ENCODE data around the gene STXBP3. TPM values are rescaled to one million over a fixed set of nuclear protein-coding genes. Genes with fewer than 3 reads are reported as not detected.

Gene STXBP3
- polyA plus RNA-seq, 2 of the 4 experiments (the other 2 are of a cell fraction): 30.4 to 44.8 TPM

DNA sequence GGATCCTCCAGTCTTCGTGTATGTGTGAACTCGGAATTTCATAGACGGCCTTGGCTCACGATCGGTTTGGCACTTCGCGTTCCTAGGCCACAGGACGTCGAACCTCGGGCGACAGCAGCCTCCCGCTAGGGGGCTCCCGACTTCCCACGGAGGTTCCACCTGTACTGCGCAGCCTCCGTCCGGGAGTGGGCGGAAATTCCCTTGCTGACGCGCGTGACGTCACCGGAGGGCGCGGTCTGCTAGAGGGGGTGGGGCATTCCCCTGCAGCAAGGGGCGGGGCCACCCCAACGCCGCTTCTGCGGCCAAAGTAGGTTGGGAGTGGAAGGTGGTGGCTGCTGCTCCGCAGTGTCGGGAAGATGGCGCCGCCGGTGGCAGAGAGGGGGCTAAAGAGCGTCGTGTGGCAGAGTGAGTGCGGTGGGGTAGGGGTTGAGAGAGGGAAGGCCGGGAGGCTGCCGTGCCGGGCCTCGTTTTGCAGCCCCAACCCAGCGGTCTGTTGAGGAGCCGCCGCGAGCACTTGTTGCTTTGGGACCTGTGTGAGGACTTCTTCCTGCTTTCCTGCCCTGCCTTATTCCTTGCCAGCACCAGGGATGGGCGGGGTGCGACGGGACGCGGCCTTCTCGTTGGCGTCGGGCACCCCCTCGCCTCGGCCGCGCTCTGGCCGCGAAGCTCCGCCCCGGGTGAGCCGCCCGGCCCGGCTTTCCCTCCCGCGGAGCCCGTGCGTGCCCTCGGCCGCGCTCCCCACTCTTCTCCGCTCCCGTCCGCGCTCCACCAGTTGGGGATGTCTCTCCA is at the start of gene STXBP3 (continued):
- TF ChIP-seq, protein P1, sequence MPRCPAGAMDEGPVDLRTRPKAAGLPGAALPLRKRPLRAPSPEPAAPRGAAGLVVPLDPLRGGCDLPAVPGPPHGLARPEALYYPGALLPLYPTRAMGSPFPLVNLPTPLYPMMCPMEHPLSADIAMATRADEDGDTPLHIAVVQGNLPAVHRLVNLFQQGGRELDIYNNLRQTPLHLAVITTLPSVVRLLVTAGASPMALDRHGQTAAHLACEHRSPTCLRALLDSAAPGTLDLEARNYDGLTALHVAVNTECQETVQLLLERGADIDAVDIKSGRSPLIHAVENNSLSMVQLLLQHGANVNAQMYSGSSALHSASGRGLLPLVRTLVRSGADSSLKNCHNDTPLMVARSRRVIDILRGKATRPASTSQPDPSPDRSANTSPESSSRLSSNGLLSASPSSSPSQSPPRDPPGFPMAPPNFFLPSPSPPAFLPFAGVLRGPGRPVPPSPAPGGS (IDR thresholded peaks at IDR 0.05): peak; percentile 60; the same call in 1 of the 3 replicates
- TF ChIP-seq, protein P2, sequence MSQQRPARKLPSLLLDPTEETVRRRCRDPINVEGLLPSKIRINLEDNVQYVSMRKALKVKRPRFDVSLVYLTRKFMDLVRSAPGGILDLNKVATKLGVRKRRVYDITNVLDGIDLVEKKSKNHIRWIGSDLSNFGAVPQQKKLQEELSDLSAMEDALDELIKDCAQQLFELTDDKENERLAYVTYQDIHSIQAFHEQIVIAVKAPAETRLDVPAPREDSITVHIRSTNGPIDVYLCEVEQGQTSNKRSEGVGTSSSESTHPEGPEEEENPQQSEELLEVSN (IDR thresholded peaks at IDR 0.05; ENCODE audit: borderline replicate concordance, low read depth): peak; percentile 67; the same call in 1 of the 2 replicates
- TF ChIP-seq NFE2L2 (conservative IDR thresholded peaks at IDR 0.05; ENCODE audit: low read length): no peak

DNA sequence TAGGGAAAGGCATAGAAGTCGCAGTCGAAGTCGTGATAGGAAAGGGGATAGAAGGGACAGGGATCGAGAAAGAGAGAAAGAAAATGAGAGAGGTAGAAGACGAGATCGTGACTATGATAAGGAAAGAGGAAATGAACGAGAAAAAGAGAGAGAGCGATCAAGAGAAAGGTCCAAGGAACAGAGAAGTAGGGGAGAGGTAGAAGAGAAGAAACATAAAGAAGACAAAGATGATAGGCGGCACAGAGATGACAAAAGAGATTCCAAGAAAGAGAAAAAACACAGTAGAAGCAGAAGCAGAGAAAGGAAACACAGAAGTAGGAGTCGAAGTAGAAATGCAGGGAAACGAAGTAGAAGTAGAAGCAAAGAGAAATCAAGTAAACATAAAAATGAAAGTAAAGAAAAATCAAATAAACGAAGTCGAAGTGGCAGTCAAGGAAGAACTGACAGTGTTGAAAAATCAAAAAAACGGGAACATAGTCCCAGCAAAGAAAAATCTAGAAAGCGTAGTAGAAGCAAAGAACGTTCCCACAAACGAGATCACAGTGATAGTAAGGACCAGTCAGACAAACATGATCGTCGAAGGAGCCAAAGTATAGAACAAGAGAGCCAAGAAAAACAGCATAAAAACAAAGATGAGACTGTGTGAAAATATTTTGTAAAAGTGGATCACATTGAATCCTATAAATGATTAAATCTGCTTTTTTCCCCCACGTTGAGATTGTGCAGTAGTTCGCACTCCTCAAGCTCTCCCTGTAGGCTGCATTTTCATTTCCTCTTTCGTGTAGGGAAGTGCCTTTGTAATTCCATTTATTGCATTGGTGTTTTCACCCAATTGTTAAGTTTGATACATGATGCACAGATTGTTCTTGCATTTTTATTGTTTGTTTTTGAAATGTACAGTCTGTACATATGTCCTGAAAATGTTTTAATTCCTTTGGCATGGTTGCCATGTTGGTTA is 46.8 kb upstream of the STXBP3 start:
- ATAC-seq: no peak
- TF ChIP-seq MYC (IDR thresholded peaks at IDR 0.05; ENCODE audit: borderline replicate concordance, low read length) (no peak), SREBF2 (IDR thresholded peaks at IDR 0.05) (no peak), BHLHE40 (IDR thresholded peaks at IDR 0.05; ENCODE audit: low read depth, low read length) (no peak), FOXS1 (CRISPR knock-in tag; IDR thresholded peaks at IDR 0.05) (no peak), MAFK (IDR thresholded peaks at IDR 0.05; ENCODE audit: partially characterized antibody) (no peak), HDAC2 (IDR thresholded peaks at IDR 0.05) (no peak)
- TF ChIP-seq, protein P3, sequence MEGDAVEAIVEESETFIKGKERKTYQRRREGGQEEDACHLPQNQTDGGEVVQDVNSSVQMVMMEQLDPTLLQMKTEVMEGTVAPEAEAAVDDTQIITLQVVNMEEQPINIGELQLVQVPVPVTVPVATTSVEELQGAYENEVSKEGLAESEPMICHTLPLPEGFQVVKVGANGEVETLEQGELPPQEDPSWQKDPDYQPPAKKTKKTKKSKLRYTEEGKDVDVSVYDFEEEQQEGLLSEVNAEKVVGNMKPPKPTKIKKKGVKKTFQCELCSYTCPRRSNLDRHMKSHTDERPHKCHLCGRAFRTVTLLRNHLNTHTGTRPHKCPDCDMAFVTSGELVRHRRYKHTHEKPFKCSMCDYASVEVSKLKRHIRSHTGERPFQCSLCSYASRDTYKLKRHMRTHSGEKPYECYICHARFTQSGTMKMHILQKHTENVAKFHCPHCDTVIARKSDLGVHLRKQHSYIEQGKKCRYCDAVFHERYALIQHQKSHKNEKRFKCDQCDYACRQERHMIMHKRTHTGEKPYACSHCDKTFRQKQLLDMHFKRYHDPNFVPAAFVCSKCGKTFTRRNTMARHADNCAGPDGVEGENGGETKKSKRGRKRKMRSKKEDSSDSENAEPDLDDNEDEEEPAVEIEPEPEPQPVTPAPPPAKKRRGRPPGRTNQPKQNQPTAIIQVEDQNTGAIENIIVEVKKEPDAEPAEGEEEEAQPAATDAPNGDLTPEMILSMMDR (IDR thresholded peaks at IDR 0.05): no peak
- Histone ChIP-seq H3K9me3 (no peaks in the 10 kb centered on the region), H3K4me2 (no peak overlapping the region), H3K27ac (no peak overlapping the region), H3K4me1 (peaks cover 19% of the 10 kb centered on the region), H3K4me3 (no peak overlapping the region)
- no peak for FAIRE-seq
- POLR2A ChIA-PET: no interaction called here
- DNase-seq (ENCODE audit: low read depth in 1 of 2, low spot score in 1 of 2): no peak
- 92% methylated on average over 22 of the region's 22 CpGs for WGBS (ENCODE audit: missing lambda C conversion rate)
- CTCF ChIA-PET: no interaction called here

DNA sequence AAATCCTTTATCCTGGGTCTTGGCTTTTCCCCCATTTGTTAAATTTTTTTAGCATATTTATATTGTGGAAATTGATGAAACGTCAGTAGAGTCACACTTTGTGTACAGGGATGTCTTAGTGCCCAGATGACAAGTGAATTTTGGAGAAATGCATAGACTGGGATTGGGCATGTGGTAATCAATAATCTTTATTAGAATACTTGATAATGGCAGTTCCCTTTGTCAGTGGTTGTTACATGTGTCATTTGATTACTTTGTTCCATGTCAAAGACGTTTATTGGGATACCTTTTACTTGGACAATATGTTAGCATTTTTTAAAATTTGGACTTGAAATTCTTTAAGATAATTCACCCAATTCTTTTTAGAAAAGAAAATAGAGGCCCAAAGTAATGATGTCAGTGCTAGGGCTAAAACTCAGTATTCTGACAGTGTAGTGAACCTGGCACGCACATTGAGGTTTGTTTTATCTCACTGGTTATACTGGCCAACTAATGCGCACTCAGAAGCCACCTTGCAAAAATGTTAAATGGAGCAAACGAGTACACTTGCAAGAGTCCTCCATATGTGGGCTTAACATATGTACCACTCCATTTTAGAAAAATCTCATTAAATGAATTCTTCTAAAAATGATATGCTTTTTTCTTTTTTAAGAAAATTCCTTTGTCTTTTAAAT is 45.2 kb upstream of the STXBP3 start:
- 93% methylated on average over 5 of the region's 5 CpGs for WGBS (ENCODE audit: missing lambda C conversion rate)
- FAIRE-seq (no peak), ATAC-seq (no peak), DNase-seq (ENCODE audit: low read depth in 1 of 2, low spot score in 1 of 2) (no peak)
- H3K4me2 ChIP-seq: no peak overlapping the region
- H3K4me3 ChIP-seq: no peak overlapping the region
- no peak overlapping the region for H3K27ac ChIP-seq
- ChIA-PET POLR2A (no interaction called here), CTCF (no interaction called here)
- H3K4me1 ChIP-seq: peaks cover 13% of the 10 kb centered on the region
- no peaks in the 10 kb centered on the region for H3K9me3 ChIP-seq
- TF ChIP-seq SREBF2 (IDR thresholded peaks at IDR 0.05) (no peak), HOXB5 (CRISPR knock-in tag; IDR thresholded peaks at IDR 0.05) (no peak), KDM1A (IDR thresholded peaks at IDR 0.05; ENCODE audit: low read depth) (no peak), CBX2 (IDR thresholded peaks at IDR 0.05; ENCODE audit: borderline replicate concordance, low read depth) (no peak), ZNF302 (CRISPR knock-in tag; IDR thresholded peaks at IDR 0.05) (no peak), BHLHE40 (IDR thresholded peaks at IDR 0.05; ENCODE audit: low read depth, low read length) (no peak), CHD2 (IDR thresholded peaks at IDR 0.05; ENCODE audit: low read length, partially characterized antibody) (no peak), TFCP2L1 (CRISPR knock-in tag; IDR thresholded peaks at IDR 0.05) (no peak), HDAC2 (IDR thresholded peaks at IDR 0.05) (no peak)
- TF ChIP-seq, protein P3 (IDR thresholded peaks at IDR 0.05): no peak
- TF ChIP-seq, protein P4, sequence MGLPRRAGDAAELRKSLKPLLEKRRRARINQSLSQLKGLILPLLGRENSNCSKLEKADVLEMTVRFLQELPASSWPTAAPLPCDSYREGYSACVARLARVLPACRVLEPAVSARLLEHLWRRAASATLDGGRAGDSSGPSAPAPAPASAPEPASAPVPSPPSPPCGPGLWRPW (IDR thresholded peaks at IDR 0.05): no peak
- TF ChIP-seq, protein P1 (IDR thresholded peaks at IDR 0.05): no peak
- TF ChIP-seq, protein P5, sequence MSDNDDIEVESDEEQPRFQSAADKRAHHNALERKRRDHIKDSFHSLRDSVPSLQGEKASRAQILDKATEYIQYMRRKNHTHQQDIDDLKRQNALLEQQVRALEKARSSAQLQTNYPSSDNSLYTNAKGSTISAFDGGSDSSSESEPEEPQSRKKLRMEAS (IDR thresholded peaks at IDR 0.05): no peak
